ENCODE data around the gene NEK6. TPM values are rescaled to one million over a fixed set of nuclear protein-coding genes. Genes with fewer than 3 reads are reported as not detected.
A peak's percentile ranks its signal among the peaks of the same experiment; 100 is the strongest.

Gene NEK6
- total and polyA plus RNA-seq, 10 donors: 11.2 to 71.3 (median 41.1) TPM

GRCh38 chr9:124280176-124280691 lies 22.5 kb downstream of the NEK6 start:
- Histone ChIP-seq H3K9me3 (no peaks in the 10 kb centered on the region), H3K36me3 (peaks cover 0 to 7% (median 0%) of the 10 kb centered on the region in 6 donors), H3K4me1 (peaks cover 43 to 99% (median 74%) of the 10 kb centered on the region in 6 donors), H3K27me3 (replicated peaks in 1 of 7) (no peaks in the 10 kb centered on the region), H3K27ac (peak overlapping the region; percentile 1 to 77 (median 62)), H3K4me3 (no peak overlapping the region)
- intact Hi-C loops (cut with DNase I; ENCODE audit: low total_unique reads): no loop called here
- no peak for DNase-seq
- WGBS, 5 donors: 34 to 59% (median 52%) methylated on average over 11 to 16 of the region's 16 CpGs
- no peak for TF ChIP-seq CTCF (IDR thresholded peaks at IDR 0.05 in 8 of 11, conservative IDR thresholded peaks at IDR 0.05 in 3 of 11)
- TF ChIP-seq POLR2AphosphoS5 (IDR thresholded peaks at IDR 0.05): peak; percentile 39 to 47 (median 45)

- Histone ChIP-seq H3K27me3 (replicated peaks in 1 of 7) (no peaks in the 10 kb centered on the region), H3K27ac (peak overlapping the region in 7 of 8 donors; percentile 52 to 85 (median 73)), H3K36me3 (peaks cover 0 to 12% (median 0%) of the 10 kb centered on the region in 6 donors), H3K9me3 (no peaks in the 10 kb centered on the region), H3K4me3 (no peak overlapping the region), H3K4me1 (peaks cover 60 to 100% (median 86%) of the 10 kb centered on the region in 6 donors)
- TF ChIP-seq CTCF (IDR thresholded peaks at IDR 0.05 in 8 of 11, conservative IDR thresholded peaks at IDR 0.05 in 3 of 11) (no peak), POLR2AphosphoS5 (IDR thresholded peaks at IDR 0.05) (no peak), POLR2A (IDR thresholded peaks at IDR 0.05) (no peak)
- 47 to 62% (median 52%) methylated on average over 12 to 15 of the region's 15 CpGs for WGBS, 5 donors
- DNase-seq: no peak
- intact Hi-C loops (cut with DNase I; ENCODE audit: low total_unique reads): no loop called here
These were observed 24.2 kb downstream of the NEK6 start for GRCh38 chr9:124281931-124282371.

GRCh38 chr9:124282442-124283227 lies 24.9 kb downstream of the NEK6 start:
- no peak for TF ChIP-seq CTCF (IDR thresholded peaks at IDR 0.05 in 8 of 11, conservative IDR thresholded peaks at IDR 0.05 in 3 of 11)
- TF ChIP-seq POLR2AphosphoS5 (IDR thresholded peaks at IDR 0.05): peak; percentile 70 to 86 (median 81)
- Histone ChIP-seq H3K4me1 (peaks cover 65 to 100% (median 89%) of the 10 kb centered on the region in 6 donors), H3K9me3 (no peaks in the 10 kb centered on the region), H3K36me3 (peaks cover 0 to 13% (median 0%) of the 10 kb centered on the region in 6 donors), H3K27ac (peak overlapping the region; percentile 16 to 85 (median 70)), H3K4me3 (no peak overlapping the region), H3K27me3 (replicated peaks in 1 of 7) (no peaks in the 10 kb centered on the region)
- WGBS, 5 donors: 45 to 61% (median 46%) methylated on average over 15 to 20 of the region's 20 CpGs
- intact Hi-C loops (cut with DNase I; ENCODE audit: low total_unique reads): no loop called here
- no peak for DNase-seq

GRCh38 chr9:124283228-124283814 lies 25.6 kb downstream of the NEK6 start:
- no peaks in the 10 kb centered on the region for H3K27me3 ChIP-seq (replicated peaks in 1 of 7)
- H3K4me3 ChIP-seq: no peak overlapping the region
- no peak for TF ChIP-seq POLR2A (IDR thresholded peaks at IDR 0.05)
- no peak for TF ChIP-seq CTCF (IDR thresholded peaks at IDR 0.05 in 8 of 11, conservative IDR thresholded peaks at IDR 0.05 in 3 of 11)
- TF ChIP-seq POLR2AphosphoS5 (IDR thresholded peaks at IDR 0.05): no peak
- 57 to 68% (median 61%) methylated on average over 14 to 15 of the region's 15 CpGs for WGBS, 5 donors
- DNase-seq: no peak
- H3K36me3 ChIP-seq: peaks cover 0 to 13% (median 0%) of the 10 kb centered on the region in 6 donors
- intact Hi-C loops (cut with DNase I; ENCODE audit: low total_unique reads): no loop called here
- peaks cover 65 to 100% (median 87%) of the 10 kb centered on the region in 6 donors for H3K4me1 ChIP-seq
- H3K27ac ChIP-seq: peak overlapping the region; percentile 6 to 85 (median 70)
- no peaks in the 10 kb centered on the region for H3K9me3 ChIP-seq

Data from spleen (tissue), 11 donors.